Measurements from ENCODE around the gene CBX6. TPM values are rescaled to one million over a fixed set of nuclear protein-coding genes. Genes with fewer than 3 reads are reported as not detected.
A peak's percentile ranks its signal among the peaks of the same experiment; 100 is the strongest.

The CBX6 gene
- total RNA-seq, 1 experiment from 2014 or later: 31.4 TPM

- Histone ChIP-seq H3K23ac (ENCODE audit: insufficient read length, low read depth, low read length) (no peak overlapping the region), H2BK12ac (ENCODE audit: insufficient read length, low read depth, low read length) (no peak overlapping the region), H3K4me1 (ENCODE audit: insufficient read depth, low read length) (peaks cover 1% of the 10 kb centered on the region; the same call in 1 of the 2 replicates), H2BK15ac (ENCODE audit: low read depth, low read length) (no peak overlapping the region), H3K9ac (ENCODE audit: extremely low read depth, insufficient read length, low read length) (no peak overlapping the region), H2BK5ac (ENCODE audit: insufficient read length, low read length) (no peak overlapping the region), H3K14ac (ENCODE audit: insufficient read depth, low read length) (no peak overlapping the region), H2AFZ (ENCODE audit: low read length) (no peak overlapping the region), H3K4ac (ENCODE audit: low read depth, low read length) (no peak overlapping the region), H3K56ac (ENCODE audit: insufficient read length, low read depth, low read length) (no peak overlapping the region), H2BK120ac (ENCODE audit: low read depth, low read length, poor library complexity, severe bottlenecking) (no peak overlapping the region), H3K9me3 (ENCODE audit: control insufficient read depth, low read depth, low read length) (no peaks in the 10 kb centered on the region), H2AK5ac (ENCODE audit: insufficient read length, low read length) (no peak overlapping the region), H3K23me2 (ENCODE audit: insufficient read length, low read depth, low read length, poor library complexity, severe bottlenecking) (peaks cover 15% of the 10 kb centered on the region), H3K4me2 (ENCODE audit: insufficient read depth, insufficient read length, low read length) (no peak overlapping the region), H3K79me2 (ENCODE audit: insufficient read depth, low read length) (no peaks in the 10 kb centered on the region; the same call in 1 of the 2 replicates), H4K91ac (ENCODE audit: insufficient read length, low read depth, low read length) (no peak overlapping the region), H4K20me1 (ENCODE audit: control insufficient read depth, insufficient read depth, insufficient read length) (no peaks in the 10 kb centered on the region), H3K79me1 (ENCODE audit: insufficient read depth, low read depth, low read length, poor library complexity, severe bottlenecking) (peaks cover 5% of the 10 kb centered on the region), H3K18ac (ENCODE audit: insufficient read length, low read depth, low read length) (no peak overlapping the region), H3T11ph (ENCODE audit: low read length) (no peak overlapping the region), H3K27me3 (ENCODE audit: insufficient read depth, low read length) (no peaks in the 10 kb centered on the region), H3K27ac (ENCODE audit: insufficient read length, low read depth, low read length) (no peak overlapping the region), H2BK20ac (ENCODE audit: low read depth, low read length, poor library complexity, severe bottlenecking) (no peak overlapping the region), H4K8ac (replicated peaks; ENCODE audit: insufficient read length, low read depth, low read length) (no peak overlapping the region), H4K5ac (ENCODE audit: insufficient read length, low read depth, low read length) (no peak overlapping the region)
- no CpG with 5 or more reads among the region's 12 CpGs for WGBS (ENCODE audit: extremely low coverage, insufficient read length, low lambda C conversion rate)
- H3K4me1 Mint-ChIP-seq: peaks cover 36 to 39% of the 10 kb centered on the region in 2 experiments
- no peak overlapping the region for H3K27ac Mint-ChIP-seq
- peak; percentile 89 for DNase-seq
- peaks cover 14% of the 10 kb centered on the region for H3K27me3 Mint-ChIP-seq (ENCODE audit: low read depth)
- H3K9me3 Mint-ChIP-seq: no peaks in the 10 kb centered on the region; a peak in 1 of 5 replicates
- peak; percentile 96 for TF ChIP-seq CTCF (conservative IDR thresholded peaks at IDR 0.05)
- H3K36me3 Mint-ChIP-seq (ENCODE audit: insufficient read depth in 1 of 3, low read depth in 3 of 3): peaks cover 10 to 34% (median 29%) of the 10 kb centered on the region in 3 experiments
- peak overlapping the region; percentile 87 to 94 for H3K4me3 Mint-ChIP-seq
Observed at GRCh38 chr22:38870312-38870741, 1.7 kb downstream of the CBX6 start.
